Activated CD4-positive, alpha-beta T cell treated with anti-CD3 and anti-CD28 coated beads, Interleukin-10, Interleukin-2, amounts not matched to agents 100 ng/mL and 50 ng/mL, durations not matched to agents 16 hours and 8 hours (primary cell): ENCODE results near the gene NUCB1.

Source experiments
- DNase-seq: peaks from one replicate; pipeline ENCODE4 v3.0.0-alpha.2; 2020

The NUCB1 gene

GRCh38 chr19:48935864-48936263, 35.8 kb downstream of the NUCB1 start:
- DNase-seq: no peak

DNA sequence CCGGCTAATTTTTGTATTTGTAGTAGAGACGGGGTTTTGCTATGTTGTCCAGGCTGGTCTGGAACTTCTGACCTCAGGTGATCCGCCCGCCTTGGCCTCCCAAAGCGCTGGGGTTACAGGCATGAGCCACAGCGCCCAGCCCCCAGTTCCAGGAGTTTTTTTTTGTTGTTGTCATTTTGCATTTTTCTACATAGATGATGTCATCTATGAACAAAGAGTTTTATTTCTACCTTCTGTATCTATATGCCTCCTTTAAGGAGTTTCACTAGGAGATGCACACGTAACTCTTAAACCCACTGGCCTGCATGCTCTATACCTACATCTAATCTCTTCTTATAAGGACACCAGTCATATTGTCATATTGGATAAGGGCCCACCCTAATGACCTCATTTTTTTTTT, 38.1 kb downstream of the NUCB1 start:
- no peak for DNase-seq

- no peak for DNase-seq
Observed at GRCh38 chr19:48940902-48941301, 40.8 kb downstream of the NUCB1 start.

- no peak for DNase-seq
Observed at GRCh38 chr19:48943081-48943480, 43.0 kb downstream of the NUCB1 start.

DNA sequence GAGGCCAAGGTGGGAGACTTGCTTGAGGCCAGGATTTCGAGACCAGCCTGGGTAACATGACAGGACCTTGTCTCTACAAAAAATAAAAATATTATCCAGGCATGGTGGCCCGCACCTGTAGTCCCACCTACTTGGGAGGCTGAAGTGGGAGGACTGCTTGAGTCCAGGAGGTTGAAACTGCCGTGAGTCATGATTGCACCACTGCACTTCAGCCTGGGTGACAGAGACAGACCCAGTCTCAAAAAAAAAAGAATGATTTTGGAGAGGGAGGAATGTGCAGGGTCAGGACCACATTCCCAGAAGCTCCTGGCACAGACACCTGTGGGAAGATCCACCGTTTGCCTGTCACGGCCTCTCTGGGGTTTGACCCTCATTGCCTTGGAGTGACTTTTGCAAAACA, 45.3 kb downstream of the NUCB1 start:
- no peak for DNase-seq

GRCh38 chr19:48945817-48946216, 45.7 kb downstream of the NUCB1 start:
- no peak for DNase-seq

- no peak for DNase-seq
Observed at GRCh38 chr19:48946463-48947257, 46.5 kb downstream of the NUCB1 start.

DNA sequence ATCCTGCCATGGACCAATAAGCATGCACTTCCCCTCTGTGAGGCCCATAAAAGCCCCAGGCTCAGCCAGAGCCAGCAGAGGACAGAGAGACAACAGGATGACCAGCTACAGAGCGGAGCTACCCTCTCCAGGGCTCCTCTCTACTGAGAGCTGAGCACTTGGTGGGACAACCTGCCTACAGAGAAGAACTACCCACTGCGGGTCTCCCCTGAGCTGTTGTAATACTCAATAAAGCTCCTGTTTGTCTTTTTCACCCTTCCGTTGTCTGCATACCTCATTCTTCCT, 47.1 kb downstream of the NUCB1 start:
- DNase-seq: no peak

DNA sequence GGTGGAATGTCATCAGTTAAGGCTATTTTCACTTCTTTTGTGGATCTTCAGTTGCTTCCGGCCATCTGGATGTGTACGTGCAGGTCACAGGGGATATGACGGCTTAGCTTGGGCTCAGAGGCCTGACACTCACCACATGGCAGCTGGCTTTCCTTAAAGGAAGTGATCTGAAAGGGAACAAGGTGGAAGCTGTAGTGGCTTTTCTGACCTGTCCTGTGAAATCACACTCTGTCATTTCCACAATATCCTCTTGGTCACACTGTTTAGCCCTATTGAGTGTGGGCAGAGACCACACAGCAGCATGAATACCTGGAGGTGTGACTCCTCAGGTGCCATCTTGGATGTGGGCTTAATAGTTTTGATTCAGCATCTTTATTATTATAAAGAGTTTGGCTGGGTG, 50.0 kb downstream of the NUCB1 start:
- DNase-seq: no peak

DNA sequence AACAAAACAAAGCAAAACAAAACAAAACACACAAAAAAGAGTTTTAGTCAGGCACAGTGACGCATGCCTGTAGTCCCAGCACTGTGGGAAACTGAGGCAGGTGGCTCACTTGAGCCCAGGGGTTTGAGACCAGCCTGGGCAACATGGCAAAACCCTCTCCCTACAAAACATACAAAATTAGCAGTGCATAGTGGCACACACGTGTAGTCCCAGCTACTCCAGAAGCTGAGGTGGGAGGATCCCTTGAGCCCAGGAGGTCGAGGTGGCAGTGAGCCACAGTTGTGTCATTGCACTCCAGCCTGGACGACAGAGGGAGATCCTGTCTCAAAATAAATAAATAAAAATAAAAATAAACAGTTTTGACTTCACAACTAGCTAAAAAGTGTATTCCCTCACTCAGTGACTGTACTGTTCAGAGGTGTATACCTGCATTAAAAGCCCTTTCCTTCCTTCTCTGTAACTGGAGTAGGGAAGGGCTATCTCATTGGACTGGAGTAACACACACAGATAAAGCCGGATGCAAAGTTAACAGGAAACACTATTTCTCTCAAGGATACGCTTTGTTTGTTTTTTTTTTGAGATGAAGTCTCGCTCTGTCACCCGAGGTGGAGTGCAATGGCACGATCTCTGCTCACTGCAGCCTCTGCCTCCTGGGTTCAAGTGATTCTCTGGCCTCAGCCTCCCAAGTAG, 50.9 kb downstream of the NUCB1 start:
- no peak for DNase-seq

- DNase-seq: no peak
Observed at GRCh38 chr19:48953141-48953540, 53.0 kb downstream of the NUCB1 start.

GRCh38 chr19:48953990-48954594, 54.0 kb downstream of the NUCB1 start:
- no peak for DNase-seq

- DNase-seq: peak; percentile 98
Observed at GRCh38 chr19:48954595-48955307, 54.6 kb downstream of the NUCB1 start, which contains the start of gene BAX. Gene BAX (plus strand): TSS chr19:48954875. CDS start chr19:48954929, 54 bp downstream.

GRCh38 chr19:48955308-48955958, 55.3 kb downstream of the NUCB1 start:
- no peak for DNase-seq

DNA sequence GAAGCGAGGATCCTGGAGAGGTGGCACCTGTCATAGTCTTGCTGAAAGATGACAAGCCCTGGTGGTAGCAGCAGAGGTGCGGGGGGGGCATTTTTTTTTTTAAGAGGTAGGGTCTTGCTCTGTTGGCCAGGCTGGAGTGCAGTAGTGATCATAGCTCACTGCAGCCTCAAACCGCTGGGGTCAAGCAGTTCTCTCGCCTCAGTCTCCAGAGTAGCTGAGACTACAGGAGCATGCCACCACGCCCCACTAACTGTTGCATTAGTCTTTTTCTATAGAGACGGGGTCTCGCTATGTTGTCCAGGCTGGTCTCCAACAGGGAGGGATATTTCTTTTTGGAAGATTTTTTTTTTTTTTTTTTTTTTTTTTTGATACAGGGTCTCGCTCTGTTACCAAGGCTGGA, 57.9 kb downstream of the NUCB1 start:
- no peak for DNase-seq

DNA sequence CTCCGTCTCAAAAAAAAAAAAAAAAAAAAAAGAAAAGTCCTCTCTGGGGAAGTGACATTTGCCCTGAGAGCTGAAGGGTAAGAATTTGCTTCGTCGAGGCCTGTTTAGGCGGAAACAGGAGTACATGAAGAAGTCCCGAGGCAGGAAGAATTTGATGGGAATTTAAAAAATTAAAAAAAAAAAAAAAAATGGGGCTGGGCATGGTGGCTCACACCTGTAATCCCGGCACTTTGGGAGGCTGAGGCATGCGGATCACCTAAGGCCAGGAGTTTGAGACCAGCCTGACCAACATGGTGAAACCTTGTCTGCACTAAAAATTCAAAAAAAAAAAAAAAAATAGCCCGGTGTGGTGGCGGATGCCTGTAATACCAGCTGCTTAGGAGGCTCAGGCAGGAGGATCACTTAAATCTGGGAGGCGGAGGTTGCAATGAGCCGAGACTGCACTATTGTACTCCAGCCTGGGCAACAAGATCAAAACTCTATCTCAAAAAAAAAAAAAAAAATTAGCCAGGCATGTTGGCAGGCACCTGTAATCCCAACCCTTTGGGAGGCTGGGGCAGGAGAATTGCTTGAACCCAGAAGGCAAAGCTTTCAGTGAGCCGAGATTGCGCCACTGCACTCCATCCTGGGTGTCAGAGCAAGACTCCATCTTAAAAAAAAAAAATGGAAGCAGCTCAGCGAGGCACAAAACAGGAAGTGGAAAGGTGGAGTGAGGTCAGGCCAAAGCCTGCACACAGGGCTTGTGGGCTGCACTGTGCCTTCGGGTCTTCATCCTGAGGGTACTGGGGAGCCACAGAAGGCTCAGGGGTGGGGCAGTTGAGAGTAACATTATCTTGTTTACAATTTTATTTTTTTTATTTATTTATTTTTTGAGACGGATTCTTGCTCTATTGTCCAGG, 59.5 kb downstream of the NUCB1 start:
- DNase-seq: peak; percentile 33

- no peak for DNase-seq
Observed at GRCh38 chr19:48961051-48961649, 61.0 kb downstream of the NUCB1 start.

DNA sequence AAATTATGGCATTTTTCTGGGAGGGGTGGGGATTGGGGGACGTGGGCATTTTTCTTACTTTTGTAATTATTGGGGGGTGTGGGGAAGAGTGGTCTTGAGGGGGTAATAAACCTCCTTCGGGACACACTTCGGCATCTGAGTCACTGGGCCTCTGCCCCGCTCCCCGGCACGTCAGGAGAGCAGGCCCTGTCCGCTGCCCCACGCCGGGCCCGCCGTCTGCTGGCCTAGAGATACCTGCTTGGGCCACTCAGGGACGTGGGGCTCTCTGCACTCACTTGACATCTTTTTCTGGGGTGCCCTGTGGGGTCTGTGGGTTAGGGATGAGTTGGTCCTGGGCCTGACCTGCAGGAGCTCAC, 61.5 kb downstream of the NUCB1 start:
- DNase-seq: no peak

- DNase-seq: peak; percentile 63
Observed at GRCh38 chr19:48962029-48962848, 62.1 kb downstream of the NUCB1 start.

DNA sequence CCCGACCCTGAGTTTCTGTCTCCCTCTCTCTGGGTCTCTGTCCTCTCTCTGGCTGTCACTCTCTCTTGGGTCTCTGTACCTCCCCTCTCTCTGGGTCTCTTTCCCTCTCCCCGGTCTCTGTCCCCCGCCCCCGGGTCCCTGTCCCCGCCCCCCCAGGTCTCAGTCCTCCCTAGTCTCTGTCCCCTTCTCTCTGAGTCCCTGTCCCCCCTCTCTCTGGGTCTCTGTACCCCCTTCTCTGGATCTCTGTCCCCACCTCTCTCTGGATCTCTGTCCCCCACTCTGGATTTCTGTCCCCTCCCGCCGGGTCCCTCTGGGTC, 62.7 kb downstream of the NUCB1 start:
- DNase-seq: no peak
